ENCODE results near the gene ADCY3. TPM values are rescaled to one million over a fixed set of nuclear protein-coding genes. Genes with fewer than 3 reads are reported as not detected.
A peak's percentile ranks its signal among the peaks of the same experiment; 100 is the strongest.

The ADCY3 gene
- total RNA-seq, 1 donor from 2014 or later = 38.6 TPM

DNA sequence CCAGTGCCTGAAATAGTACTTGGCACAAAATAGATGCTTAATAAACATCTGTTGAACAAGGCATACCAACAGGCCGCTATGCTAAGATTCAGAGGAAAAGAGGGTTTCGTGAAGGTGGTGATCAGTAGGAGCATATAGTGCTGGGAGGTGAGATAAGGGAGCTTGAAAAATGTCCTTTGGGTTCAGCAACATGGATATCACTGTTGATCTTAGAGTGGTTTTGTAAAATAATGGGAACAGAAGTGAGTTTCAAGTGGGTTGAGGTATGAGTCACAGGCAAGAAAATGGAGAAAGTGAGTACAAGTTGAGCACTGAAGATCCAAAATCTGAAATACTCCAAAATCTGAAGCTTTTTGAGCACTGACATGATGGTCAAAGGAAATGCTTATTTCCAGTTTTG, 122.4 kb downstream of the ADCY3 start:
- peaks cover 4% of the 10 kb centered on the region for H3K9me3 Mint-ChIP-seq
- TF ChIP-seq, protein P1, sequence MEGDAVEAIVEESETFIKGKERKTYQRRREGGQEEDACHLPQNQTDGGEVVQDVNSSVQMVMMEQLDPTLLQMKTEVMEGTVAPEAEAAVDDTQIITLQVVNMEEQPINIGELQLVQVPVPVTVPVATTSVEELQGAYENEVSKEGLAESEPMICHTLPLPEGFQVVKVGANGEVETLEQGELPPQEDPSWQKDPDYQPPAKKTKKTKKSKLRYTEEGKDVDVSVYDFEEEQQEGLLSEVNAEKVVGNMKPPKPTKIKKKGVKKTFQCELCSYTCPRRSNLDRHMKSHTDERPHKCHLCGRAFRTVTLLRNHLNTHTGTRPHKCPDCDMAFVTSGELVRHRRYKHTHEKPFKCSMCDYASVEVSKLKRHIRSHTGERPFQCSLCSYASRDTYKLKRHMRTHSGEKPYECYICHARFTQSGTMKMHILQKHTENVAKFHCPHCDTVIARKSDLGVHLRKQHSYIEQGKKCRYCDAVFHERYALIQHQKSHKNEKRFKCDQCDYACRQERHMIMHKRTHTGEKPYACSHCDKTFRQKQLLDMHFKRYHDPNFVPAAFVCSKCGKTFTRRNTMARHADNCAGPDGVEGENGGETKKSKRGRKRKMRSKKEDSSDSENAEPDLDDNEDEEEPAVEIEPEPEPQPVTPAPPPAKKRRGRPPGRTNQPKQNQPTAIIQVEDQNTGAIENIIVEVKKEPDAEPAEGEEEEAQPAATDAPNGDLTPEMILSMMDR (IDR thresholded peaks at IDR 0.05; ENCODE audit: unreplicated experiment) = no peak
- H3K4me3 Mint-ChIP-seq = no peak overlapping the region

DNA sequence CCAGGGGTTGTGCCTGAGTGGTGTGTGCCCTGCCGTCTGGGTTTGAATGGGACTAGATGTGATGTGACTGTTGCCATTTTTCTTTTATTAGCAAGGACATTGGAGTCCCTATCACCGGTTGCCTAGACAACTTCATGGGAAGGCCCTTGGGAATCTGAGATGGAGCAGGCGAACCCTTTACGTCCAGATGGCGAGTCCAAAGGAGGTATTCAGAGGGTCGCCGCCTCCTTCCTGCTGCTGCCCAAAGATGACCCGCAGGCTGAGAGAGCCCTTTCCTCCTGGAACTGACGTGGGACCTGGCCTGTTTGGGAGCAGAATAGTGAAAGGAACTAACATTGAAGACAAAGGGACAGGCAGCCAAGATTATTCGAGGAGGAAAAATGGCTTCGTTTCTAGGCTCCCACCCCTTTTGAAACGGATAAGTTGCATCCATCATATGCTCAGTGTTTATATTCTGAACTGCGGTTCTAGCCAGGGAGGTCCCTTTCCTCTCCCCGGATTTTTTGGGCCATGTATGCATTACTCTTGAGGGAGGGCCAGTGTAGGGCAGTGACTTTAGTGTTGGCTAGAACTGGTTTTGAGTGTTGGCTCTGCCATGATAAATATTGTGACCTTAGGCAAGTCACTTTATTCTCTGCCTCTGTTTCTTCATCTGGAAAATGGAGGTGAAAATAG, 126.1 kb downstream of the ADCY3 start:
- peak overlapping the region; percentile 98 for H3K4me3 Mint-ChIP-seq
- H3K9me3 Mint-ChIP-seq = no peaks in the 10 kb centered on the region
- DNase-seq (ENCODE audit: low spot score in 2 of 2, unreplicated experiment in 2 of 2) = no peak
- H3K27me3 Mint-ChIP-seq (ENCODE audit: low read depth) = no peaks in the 10 kb centered on the region
- peaks cover 19% of the 10 kb centered on the region for H3K4me1 Mint-ChIP-seq
- TF ChIP-seq, protein P1 (IDR thresholded peaks at IDR 0.05; ENCODE audit: unreplicated experiment) = no peak
- peaks cover 25% of the 10 kb centered on the region for H3K36me3 Mint-ChIP-seq
- H3K27ac Mint-ChIP-seq = peak overlapping the region; percentile 99

More for the DNA sequence above, 122.4 kb downstream of the ADCY3 start:
- no peaks in the 10 kb centered on the region for H3K27me3 Mint-ChIP-seq (ENCODE audit: low read depth)
- peaks cover 44% of the 10 kb centered on the region for H3K36me3 Mint-ChIP-seq
- no peak overlapping the region for H3K27ac Mint-ChIP-seq
- peaks cover 14% of the 10 kb centered on the region for H3K4me1 Mint-ChIP-seq
- no peak for DNase-seq (ENCODE audit: low spot score in 2 of 2, unreplicated experiment in 2 of 2)

GRCh38 chr2:24792874-24793760, 126.9 kb downstream of the ADCY3 start, which contains the start of the genes CENPO and PTRHD1:
CENPO (plus strand) TSS chr2:24793425; CDS start chr2:24793920, 495 bp downstream.
PTRHD1 (minus strand) TSS chr2:24793391; CDS start chr2:24793377, 14 bp downstream.
- DNase-seq (ENCODE audit: low spot score in 2 of 2, unreplicated experiment in 2 of 2) = peak; percentile 95 to 96
- Mint-ChIP-seq H3K4me3 (peak within 1 kb of the TSS; percentile 98), H3K27ac (peak within 1 kb of the TSS; percentile 99), H3K9me3 (no peaks in the 10 kb centered on the region), H3K36me3 (peaks cover 21% of the 10 kb centered on the region), H3K4me1 (peaks cover 19% of the 10 kb centered on the region), H3K27me3 (ENCODE audit: low read depth) (no peaks in the 10 kb centered on the region)
- TF ChIP-seq, protein P1 (IDR thresholded peaks at IDR 0.05; ENCODE audit: unreplicated experiment) = peak; percentile 75

DNA sequence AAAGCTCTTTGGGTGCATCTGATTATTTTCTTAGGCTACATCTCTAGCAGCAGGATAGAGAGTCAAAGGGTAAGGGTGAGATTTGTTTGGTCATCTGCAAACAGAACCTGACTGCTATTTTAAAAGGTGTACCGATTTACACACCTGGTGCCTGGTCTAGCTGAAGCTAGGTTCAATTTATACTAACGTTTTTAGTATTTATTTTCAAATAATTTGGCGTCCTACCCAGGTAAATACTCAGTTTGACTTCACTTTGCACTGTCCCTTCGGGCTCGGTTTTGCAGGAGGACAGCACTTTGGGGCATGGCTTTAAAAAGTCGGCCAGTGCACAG, 127.5 kb downstream of the ADCY3 start:
- H3K9me3 Mint-ChIP-seq = no peaks in the 10 kb centered on the region
- H3K36me3 Mint-ChIP-seq = peaks cover 17% of the 10 kb centered on the region
- peak overlapping the region; percentile 98 for H3K4me3 Mint-ChIP-seq
- DNase-seq (ENCODE audit: low spot score in 2 of 2, unreplicated experiment in 2 of 2) = no peak
- no peaks in the 10 kb centered on the region for H3K27me3 Mint-ChIP-seq (ENCODE audit: low read depth)
- H3K27ac Mint-ChIP-seq = peak overlapping the region; percentile 99
- peaks cover 19% of the 10 kb centered on the region for H3K4me1 Mint-ChIP-seq
- TF ChIP-seq, protein P1 (IDR thresholded peaks at IDR 0.05; ENCODE audit: unreplicated experiment) = no peak

GRCh38 chr2:24791452-24791851, 128.6 kb downstream of the ADCY3 start:
- DNase-seq (ENCODE audit: low spot score in 2 of 2, unreplicated experiment in 2 of 2) = no peak
- H3K36me3 Mint-ChIP-seq = peaks cover 7% of the 10 kb centered on the region
- TF ChIP-seq, protein P1 (IDR thresholded peaks at IDR 0.05; ENCODE audit: unreplicated experiment) = no peak
- H3K9me3 Mint-ChIP-seq = no peaks in the 10 kb centered on the region
- H3K4me1 Mint-ChIP-seq = peaks cover 19% of the 10 kb centered on the region
- H3K27ac Mint-ChIP-seq = no peak overlapping the region
- no peak overlapping the region for H3K4me3 Mint-ChIP-seq
- H3K27me3 Mint-ChIP-seq (ENCODE audit: low read depth) = no peaks in the 10 kb centered on the region
